A549 (cell line): ENCODE results near the gene MYO1B. TPM values are rescaled to one million over a fixed set of nuclear protein-coding genes. Genes with fewer than 3 reads are reported as not detected.

Experiments used
- ATAC-seq, 2 experiments: fragments of 200-7000 bp in 1 of 2; fragments of >200 bp in 1 of 2; cut with Nextera tagmentation in 1 of 2; cut with Tn5 transposase in 1 of 2; 3 replicates each; pipeline versions ENCODE4 v1.8.0 to v1.9.1; 2018 to 2020; ENCODE audit warnings: mild to moderate bottlenecking in 1 of 2, moderate library complexity in 1 of 2
- CTCF ChIA-PET: fragments of 300-600 bp; sonication (Branson Sonifier 250); formaldehyde crosslinking; extraction: SDS; loops from one replicate; lab custom pipeline; 2021; ENCODE audit warnings: antibody characterized with exemption, inconsistent platforms; lab: Yijun Ruan, JAX
- POLR2A ChIA-PET: fragments of 350-600 bp; formaldehyde crosslinking; extraction: SDS; loops from one replicate; lab custom pipeline; 2021; ENCODE audit warnings: antibody characterized with exemption, inconsistent platforms; lab: Yijun Ruan, JAX
- DNase-seq, 2 experiments: peaks; one replicate each; pipeline versions ENCODE4 v3.0.0 to v3.0.0-alpha.2; 2011 to 2016; ENCODE audit warnings: low read depth in 1 of 2, low spot score in 1 of 2
- FAIRE-seq: peaks from 2 replicates; lab custom pipeline; 2011; peaks lifted over from hg19 to GRCh38; lab: Jason Lieb, UNC
- H3K27ac ChIP-seq, 2 experiments: fragments of >200 bp; sonication (Bioruptor Twin); formaldehyde crosslinking; 3 replicates each; pipeline ENCODE4 v1.5.1; 2016 to 2017
- H3K4me1 ChIP-seq: fragments of >200 bp; sonication (Bioruptor Twin); formaldehyde crosslinking; 3 replicates; pipeline ENCODE4 v1.6.1; 2016
- H3K4me2 ChIP-seq: fragments of >200 bp; sonication (Bioruptor Twin); formaldehyde crosslinking; 3 replicates; pipeline ENCODE4 v1.6.1; 2016
- H3K4me3 ChIP-seq: fragments of >200 bp; sonication (Bioruptor Twin); formaldehyde crosslinking; 3 replicates; pipeline ENCODE4 v1.5.1; 2016
- H3K9me3 ChIP-seq: fragments of >200 bp; sonication (Bioruptor Twin); formaldehyde crosslinking; 3 replicates; pipeline ENCODE4 v1.6.1; 2016
- ATOH8 ChIP-seq: fragments of 250-450 bp; sonication (Bioruptor Pico); IDR thresholded peaks from 2 replicates; pipeline ENCODE4 v1.5.0; 2020; ENCODE audit warnings: low read depth, mild to moderate bottlenecking, moderate library complexity
- CBX2 ChIP-seq: fragments of 200-600 bp; sonication (generic); IDR thresholded peaks from 2 replicates; pipeline ENCODE4 v1.6.1; 2016; ENCODE audit warnings: low read depth, mild to moderate bottlenecking, borderline replicate concordance
- E2F6 ChIP-seq: IDR thresholded peaks from 2 replicates; pipeline ENCODE4 v1.6.1; 2012; ENCODE audit warnings: low read depth, borderline replicate concordance
- EP300 ChIP-seq, 2 experiments: fragments of >200 bp; sonication (Bioruptor Twin); formaldehyde crosslinking; IDR thresholded peaks; 2 replicates in 1 of 2; 3 replicates in 1 of 2; pipeline ENCODE4 v1.6.1; 2016 to 2017
- FOSL2 ChIP-seq, 2 experiments: fragments of 450-650 bp in 1 of 2; fragments of >200 bp in 1 of 2; sonication (Bioruptor Twin) in 1 of 2; formaldehyde crosslinking; IDR thresholded peaks; 2 replicates each; pipeline versions ENCODE4 v1.5.0 to v1.6.1; 2016 to 2020; ENCODE audit warnings: mild to moderate bottlenecking in 1 of 2, moderate library complexity in 1 of 2
- HES2 ChIP-seq: fragments of >200 bp; sonication (Bioruptor Twin); formaldehyde crosslinking; IDR thresholded peaks from 2 replicates; pipeline ENCODE4 v1.6.1; 2016
- HOXB13 ChIP-seq: fragments of 250-450 bp; sonication (Bioruptor Pico); IDR thresholded peaks from 2 replicates; pipeline ENCODE4 v1.5.0; 2020; ENCODE audit warnings: low read depth, mild to moderate bottlenecking, moderate library complexity
- HOXB5 ChIP-seq: fragments of 250-450 bp; sonication (Bioruptor Pico); IDR thresholded peaks from 2 replicates; pipeline ENCODE4 v1.5.0; 2020; ENCODE audit warnings: mild to moderate bottlenecking, moderate library complexity
- JUN ChIP-seq, 2 experiments: fragments of >200 bp; sonication (Bioruptor Twin); formaldehyde crosslinking; IDR thresholded peaks; 2 replicates in 1 of 2; 3 replicates in 1 of 2; pipeline ENCODE4 v1.6.1; 2016 to 2017
- JUNB ChIP-seq: fragments of >200 bp; sonication (Bioruptor Twin); formaldehyde crosslinking; IDR thresholded peaks from 2 replicates; pipeline ENCODE4 v1.6.1; 2016
- MAFK ChIP-seq: fragments of 450-650 bp; IDR thresholded peaks from 2 replicates; pipeline ENCODE4 v1.6.1; 2014; ENCODE audit not compliant: partially characterized antibody
- PBX3 ChIP-seq: IDR thresholded peaks from 2 replicates; pipeline ENCODE4 v1.6.1; 2012
- PHF8 ChIP-seq: fragments of 200-600 bp; sonication (generic); IDR thresholded peaks from 2 replicates; pipeline ENCODE4 v1.6.1; 2016; ENCODE audit warnings: low read depth, mild to moderate bottlenecking, antibody characterized with exemption, moderate library complexity, borderline replicate concordance
- RAD21 ChIP-seq, 2 experiments: fragments of >200 bp in 1 of 2; sonication (Bioruptor Twin) in 1 of 2; formaldehyde crosslinking in 1 of 2; IDR thresholded peaks in 1 of 2; conservative IDR thresholded peaks in 1 of 2; 2 replicates in 1 of 2; 3 replicates in 1 of 2; pipeline ENCODE4 v1.6.1; 2012 to 2018; ENCODE audit warnings: inconsistent platforms in 1 of 2
- RARB ChIP-seq: fragments of 250-450 bp; sonication (Bioruptor Pico); IDR thresholded peaks from 2 replicates; pipeline ENCODE4 v1.8.0; 2021; ENCODE audit warnings: mild to moderate bottlenecking, moderate library complexity
- REST ChIP-seq: fragments of 200-600 bp; sonication (generic); IDR thresholded peaks from 2 replicates; pipeline ENCODE4 v1.6.1; 2016; ENCODE audit warnings: antibody characterized with exemption, mild to moderate bottlenecking, moderate library complexity
- RNF2 ChIP-seq: fragments of 200-600 bp; sonication (generic); IDR thresholded peaks from 2 replicates; pipeline ENCODE4 v1.6.1; 2016; ENCODE audit warnings: low read depth, mild to moderate bottlenecking, antibody characterized with exemption, moderate library complexity, borderline replicate concordance
- TP53 ChIP-seq: fragments of 250-450 bp; sonication (Bioruptor Pico); IDR thresholded peaks from 2 replicates; pipeline ENCODE4 v1.5.0; 2021; ENCODE audit warnings: mild to moderate bottlenecking, moderate library complexity
- USF2 ChIP-seq: fragments of 450-650 bp; IDR thresholded peaks from 2 replicates; pipeline ENCODE4 v1.6.1; 2014; ENCODE audit warnings: antibody characterized with exemption
- ZFP36 ChIP-seq: fragments of 450-650 bp; IDR thresholded peaks from 2 replicates; pipeline ENCODE4 v1.6.1; 2014; ENCODE audit warnings: borderline replicate concordance; ENCODE audit not compliant: partially characterized antibody
- WGBS: methylation state at CpG from one replicate; pipeline ENCODE4 v1.1.6; 2017; ENCODE audit errors: missing lambda C conversion rate; 5-methylcytosine and 5-hydroxymethylcytosine counted together
- polyA plus RNA-seq, 4 experiments: library from polyadenylated mRNA; depleted of rRNA in 3 of 4; stranded (reverse); fragments of >200 nt; fragmentation: RNase III in 1 of 4; extraction: RNeasy Plus Mini Kit Qiagen cat#74134 plus additional on column Dnase treatment in 1 of 4; gene quantifications; 2 replicates in 3 of 4; 3 replicates in 1 of 4; pipeline ENCODE4 v1.2.3, GENCODE V29; 2011 to 2017

Gene MYO1B
- polyA plus RNA-seq, 2 of the 4 experiments (the other 2 are of a cell fraction), result 77.7 to 159 TPM

- H3K4me1 ChIP-seq, result no peaks in the 10 kb centered on the region
- CTCF ChIA-PET, result interaction anchor here (1.2 kb wide), 1 partner anchor 90 kb away, joined by 6 read pairs; no protein-coding TSS in a partner anchor
- POLR2A ChIA-PET, result no interaction called here
- ATAC-seq (no peak), FAIRE-seq (no peak), DNase-seq (no peak)
- no peaks in the 10 kb centered on the region for H3K9me3 ChIP-seq
- no peak overlapping the region for H3K4me2 ChIP-seq
- no peak overlapping the region for H3K27ac ChIP-seq
- TF ChIP-seq HOXB13 (CRISPR knock-in tag), result no peak
- TF ChIP-seq TP53 (CRISPR knock-in tag), result no peak
- TF ChIP-seq PHF8, result no peak
- no peak for TF ChIP-seq CBX2
- TF ChIP-seq REST, result no peak
- TF ChIP-seq MAFK, result no peak
- TF ChIP-seq ATOH8 (CRISPR knock-in tag), result no peak
- 73% methylated on average over 5 of the region's 5 CpGs for WGBS
- no peak overlapping the region for H3K4me3 ChIP-seq
Measured at GRCh38 chr2:191411472-191411871, 166.3 kb downstream of the MYO1B start.

- ChIA-PET POLR2A (no interaction called here), CTCF (interaction anchor here (1.2 kb wide), 1 partner anchor 89 kb away, joined by 6 read pairs; no protein-coding TSS in a partner anchor)
- TF ChIP-seq RARB (CRISPR knock-in tag) (no peak), ZFP36 (no peak), HOXB5 (no peak), FOSL2 (IDR thresholded peaks at IDR 0.05) (no peak), FOSL2 (CRISPR knock-in tag; IDR thresholded peaks at IDR 0.05) (no peak), PHF8 (no peak), JUNB (no peak), USF2 (no peak), ATOH8 (CRISPR knock-in tag) (no peak), RNF2 (no peak)
- no peaks in the 10 kb centered on the region for H3K9me3 ChIP-seq
- H3K27ac ChIP-seq, result no peak overlapping the region
- WGBS, result 95% methylated on average over 2 of the region's 2 CpGs
- DNase-seq, result no peak
- no peaks in the 10 kb centered on the region for H3K4me1 ChIP-seq
- FAIRE-seq, result no peak
- ATAC-seq, result no peak
- H3K4me2 ChIP-seq, result no peak overlapping the region
- H3K4me3 ChIP-seq, result no peak overlapping the region
Measured at GRCh38 chr2:191412353-191412752, 167.1 kb downstream of the MYO1B start.

- ATAC-seq, result no peak
- ChIA-PET POLR2A (no interaction called here), CTCF (interaction anchor here (0.5 to 2.1 kb wide), 3 partner anchors 11 to 331 kb away, joined by 3 to 6 read pairs (median 3); no protein-coding TSS in a partner anchor)
- no peak overlapping the region for H3K4me3 ChIP-seq
- peaks cover 9% of the 10 kb centered on the region; the same call in 2 of the 3 replicates for H3K4me1 ChIP-seq
- no peak overlapping the region for H3K27ac ChIP-seq
- no peak for DNase-seq
- no peak for FAIRE-seq
- no peaks in the 10 kb centered on the region for H3K9me3 ChIP-seq
- H3K4me2 ChIP-seq, result no peak overlapping the region
- TF ChIP-seq E2F6, result no peak
- no peak for TF ChIP-seq JUN (IDR thresholded peaks at IDR 0.05)
- TF ChIP-seq EP300 (IDR thresholded peaks at IDR 0.05), result no peak
- no peak for TF ChIP-seq RAD21 (conservative IDR thresholded peaks at IDR 0.05 in 1 of 2, IDR thresholded peaks at IDR 0.05 in 1 of 2)
- TF ChIP-seq PBX3, result no peak
- TF ChIP-seq HES2, result no peak
- TF ChIP-seq MAFK, result no peak
- TF ChIP-seq, all 56 proteins: peak for 0
Measured at GRCh38 chr2:191415101-191415500, 169.9 kb downstream of the MYO1B start.
